BLaER1 (cell line): ENCODE results near the gene GPR15.

ENCODE experiments used
- H3K27ac ChIP-seq: shearing (Covaris generic); formaldehyde crosslinking; 2 replicates; pipeline ENCODE4 v1.8.1; 2022
- H3K27me3 ChIP-seq: shearing (Covaris generic); formaldehyde crosslinking; 2 replicates; pipeline ENCODE4 v1.8.1; 2022
- H3K36me3 ChIP-seq: shearing (Covaris generic); formaldehyde crosslinking; 2 replicates; pipeline ENCODE4 v1.8.1; 2022
- H3K4me1 ChIP-seq: shearing (Covaris generic); formaldehyde crosslinking; 2 replicates; pipeline ENCODE4 v1.8.1; 2022
- H3K4me2 ChIP-seq: shearing (Covaris generic); formaldehyde crosslinking; 2 replicates; pipeline ENCODE4 v1.8.1; 2022
- H3K4me3 ChIP-seq: shearing (Covaris generic); formaldehyde crosslinking; 2 replicates; pipeline ENCODE4 v1.8.1; 2022
- H3K9ac ChIP-seq: shearing (Covaris generic); formaldehyde crosslinking; 2 replicates; pipeline ENCODE4 v1.8.1; 2022
- H3K9me3 ChIP-seq: shearing (Covaris generic); formaldehyde crosslinking; 2 replicates; pipeline ENCODE4 v1.8.1; 2022
- H4K20me1 ChIP-seq: shearing (Covaris generic); formaldehyde crosslinking; 2 replicates; pipeline ENCODE4 v1.8.1; 2022
- Cebpa-rat ChIP-seq: shearing (Covaris generic); IDR thresholded peaks from 2 replicates; pipeline ENCODE4 v1.8.1; 2022

The GPR15 gene

GRCh38 chr3:98513091-98513511, 18.7 kb upstream of the GPR15 start:
- Histone ChIP-seq H3K9ac (no peak overlapping the region), H3K27me3 (no peaks in the 10 kb centered on the region), H4K20me1 (no peaks in the 10 kb centered on the region), H3K4me2 (no peak overlapping the region), H3K27ac (no peak overlapping the region), H3K9me3 (no peaks in the 10 kb centered on the region), H3K4me1 (peaks cover 19% of the 10 kb centered on the region), H3K36me3 (peaks cover 33% of the 10 kb centered on the region), H3K4me3 (no peak overlapping the region)
- no peak for TF ChIP-seq Cebpa-rat

GRCh38 chr3:98513736-98514135, 18.0 kb upstream of the GPR15 start:
- Histone ChIP-seq H3K36me3 (peaks cover 40% of the 10 kb centered on the region), H3K4me2 (no peak overlapping the region), H3K27me3 (no peaks in the 10 kb centered on the region), H3K9ac (no peak overlapping the region), H3K9me3 (no peaks in the 10 kb centered on the region), H3K4me1 (peaks cover 19% of the 10 kb centered on the region), H4K20me1 (peaks cover 1% of the 10 kb centered on the region; the same call in 1 of the 2 replicates), H3K27ac (no peak overlapping the region), H3K4me3 (no peak overlapping the region)
- TF ChIP-seq Cebpa-rat, result no peak

GRCh38 chr3:98514948-98515347, 16.8 kb upstream of the GPR15 start:
- Histone ChIP-seq H3K4me2 (no peak overlapping the region), H3K4me3 (no peak overlapping the region), H3K4me1 (peaks cover 19% of the 10 kb centered on the region), H4K20me1 (peaks cover 6% of the 10 kb centered on the region; the same call in 1 of the 2 replicates), H3K36me3 (peaks cover 52% of the 10 kb centered on the region), H3K27ac (no peak overlapping the region), H3K27me3 (no peaks in the 10 kb centered on the region), H3K9me3 (no peaks in the 10 kb centered on the region), H3K9ac (no peak overlapping the region)
- no peak for TF ChIP-seq Cebpa-rat

- Histone ChIP-seq H3K9ac (no peak overlapping the region), H3K4me2 (no peak overlapping the region), H3K27me3 (no peaks in the 10 kb centered on the region), H3K9me3 (no peaks in the 10 kb centered on the region), H3K36me3 (peaks cover 65% of the 10 kb centered on the region), H4K20me1 (peaks cover 19% of the 10 kb centered on the region), H3K4me1 (peaks cover 13% of the 10 kb centered on the region), H3K27ac (no peak overlapping the region), H3K4me3 (no peak overlapping the region)
- no peak for TF ChIP-seq Cebpa-rat
Observed at GRCh38 chr3:98518816-98519215, 13.0 kb upstream of the GPR15 start.

GRCh38 chr3:98519351-98519750, 12.4 kb upstream of the GPR15 start:
- H3K4me1 ChIP-seq, result peaks cover 13% of the 10 kb centered on the region
- H3K36me3 ChIP-seq, result peaks cover 61% of the 10 kb centered on the region
- no peak overlapping the region for H3K4me3 ChIP-seq
- H3K4me2 ChIP-seq, result no peak overlapping the region
- no peaks in the 10 kb centered on the region for H3K9me3 ChIP-seq
- H3K9ac ChIP-seq, result no peak overlapping the region
- no peaks in the 10 kb centered on the region for H3K27me3 ChIP-seq
- no peak overlapping the region for H3K27ac ChIP-seq
- no peak for TF ChIP-seq Cebpa-rat
- H4K20me1 ChIP-seq, result peaks cover 19% of the 10 kb centered on the region

- H3K4me3 ChIP-seq, result peak overlapping the region; percentile 91
- peak overlapping the region; percentile 95 for H3K9ac ChIP-seq
- H3K4me1 ChIP-seq, result peaks cover 13% of the 10 kb centered on the region
- H3K27ac ChIP-seq, result peak overlapping the region; percentile 88
- peaks cover 19% of the 10 kb centered on the region for H4K20me1 ChIP-seq
- H3K4me2 ChIP-seq, result peak overlapping the region; percentile 88
- no peak for TF ChIP-seq Cebpa-rat
- H3K27me3 ChIP-seq, result no peaks in the 10 kb centered on the region
- H3K9me3 ChIP-seq, result no peaks in the 10 kb centered on the region
- peaks cover 41% of the 10 kb centered on the region for H3K36me3 ChIP-seq
Observed at GRCh38 chr3:98521897-98522543, 9.8 kb upstream of the GPR15 start.

- Histone ChIP-seq H3K9ac (peak within 1 kb of the TSS; percentile 95), H3K4me1 (peaks cover 13% of the 10 kb centered on the region), H3K4me3 (peak within 1 kb of the TSS; percentile 91), H3K27ac (peak within 1 kb of the TSS; percentile 88), H3K4me2 (peak within 1 kb of the TSS; percentile 88), H3K27me3 (no peaks in the 10 kb centered on the region), H3K36me3 (peaks cover 35% of the 10 kb centered on the region), H3K9me3 (no peaks in the 10 kb centered on the region), H4K20me1 (peaks cover 19% of the 10 kb centered on the region)
- no peak for TF ChIP-seq Cebpa-rat
Observed at GRCh38 chr3:98522544-98523281, 9.1 kb upstream of the GPR15 start, which contains the start of gene CLDND1. CLDND1 (minus strand) TSS chr3:98522902; CDS start chr3:98521424, 1,478 bp downstream.

- Histone ChIP-seq H3K4me1 (peaks cover 13% of the 10 kb centered on the region), H3K36me3 (peaks cover 7% of the 10 kb centered on the region; the same call in 1 of the 2 replicates), H3K27ac (no peak overlapping the region), H3K27me3 (no peaks in the 10 kb centered on the region), H3K9ac (no peak overlapping the region), H4K20me1 (peaks cover 14% of the 10 kb centered on the region), H3K9me3 (no peaks in the 10 kb centered on the region), H3K4me3 (no peak overlapping the region), H3K4me2 (no peak overlapping the region)
- TF ChIP-seq Cebpa-rat, result no peak
Observed at GRCh38 chr3:98525494-98525893, 6.3 kb upstream of the GPR15 start.

GRCh38 chr3:98528474-98529346, 3.1 kb upstream of the GPR15 start:
- Histone ChIP-seq H3K4me1 (no peaks in the 10 kb centered on the region), H3K27ac (no peak overlapping the region), H3K9ac (no peak overlapping the region), H4K20me1 (no peaks in the 10 kb centered on the region), H3K27me3 (no peaks in the 10 kb centered on the region), H3K4me3 (no peak overlapping the region), H3K9me3 (no peaks in the 10 kb centered on the region), H3K4me2 (no peak overlapping the region), H3K36me3 (no peaks in the 10 kb centered on the region)
- no peak for TF ChIP-seq Cebpa-rat
